Adrenal gland (tissue), 5 donors: ENCODE results near the gene TNRC6C.

ENCODE experiments used
- POLR2A ChIP-seq, 2 donors: fragments of 450-650 bp; IDR thresholded peaks; one replicate each; pipeline ENCODE4 v1.6.1; 2017; ENCODE audit warnings: antibody characterized with exemption in 2 of 2, mild to moderate bottlenecking in 2 of 2, moderate library complexity in 1 of 2
- TF ChIP-seq, protein P1 (sequence below), 6 experiments: fragments of 450-650 bp in 4 of 6; fragments of 200-600 bp in 2 of 6; sonication (generic) in 1 of 6; IDR thresholded peaks; 1 replicate in 5 of 6; 2 replicates in 1 of 6; pipeline versions ENCODE4 v1.5.1 to v1.8.0; 2016 to 2021; ENCODE audit warnings: antibody characterized with exemption in 6 of 6, mild to moderate bottlenecking in 2 of 6, moderate library complexity in 1 of 6
- donor health status: DM: no; HTN: no; CAD: no.

DNA sequence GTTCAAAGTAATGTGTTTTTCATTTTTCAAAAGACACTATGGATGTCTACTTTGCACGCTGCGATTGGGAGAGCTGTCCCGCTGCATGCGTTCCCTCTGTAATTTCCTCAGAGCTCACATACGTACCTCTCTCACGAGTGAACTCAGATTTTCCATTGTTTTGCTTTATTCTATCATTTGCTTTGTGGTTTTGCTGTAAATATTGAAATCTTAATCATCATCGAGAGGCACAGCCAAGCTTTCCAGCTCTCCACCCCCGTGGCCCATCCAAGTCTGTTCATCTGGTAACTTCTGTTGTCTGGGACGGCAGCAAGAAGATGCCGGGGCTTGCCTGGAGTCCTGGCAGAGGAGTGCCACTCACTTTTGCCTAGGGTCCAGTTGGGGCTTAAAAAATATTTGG is 149.0 kb downstream of the TNRC6C start:
- TF ChIP-seq, protein P1, sequence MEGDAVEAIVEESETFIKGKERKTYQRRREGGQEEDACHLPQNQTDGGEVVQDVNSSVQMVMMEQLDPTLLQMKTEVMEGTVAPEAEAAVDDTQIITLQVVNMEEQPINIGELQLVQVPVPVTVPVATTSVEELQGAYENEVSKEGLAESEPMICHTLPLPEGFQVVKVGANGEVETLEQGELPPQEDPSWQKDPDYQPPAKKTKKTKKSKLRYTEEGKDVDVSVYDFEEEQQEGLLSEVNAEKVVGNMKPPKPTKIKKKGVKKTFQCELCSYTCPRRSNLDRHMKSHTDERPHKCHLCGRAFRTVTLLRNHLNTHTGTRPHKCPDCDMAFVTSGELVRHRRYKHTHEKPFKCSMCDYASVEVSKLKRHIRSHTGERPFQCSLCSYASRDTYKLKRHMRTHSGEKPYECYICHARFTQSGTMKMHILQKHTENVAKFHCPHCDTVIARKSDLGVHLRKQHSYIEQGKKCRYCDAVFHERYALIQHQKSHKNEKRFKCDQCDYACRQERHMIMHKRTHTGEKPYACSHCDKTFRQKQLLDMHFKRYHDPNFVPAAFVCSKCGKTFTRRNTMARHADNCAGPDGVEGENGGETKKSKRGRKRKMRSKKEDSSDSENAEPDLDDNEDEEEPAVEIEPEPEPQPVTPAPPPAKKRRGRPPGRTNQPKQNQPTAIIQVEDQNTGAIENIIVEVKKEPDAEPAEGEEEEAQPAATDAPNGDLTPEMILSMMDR (IDR thresholded peaks at IDR 0.05) = no peak
- TF ChIP-seq POLR2A (IDR thresholded peaks at IDR 0.05) = no peak
